H1 (cell line): ENCODE data around the gene PREX1. TPM values are rescaled to one million over a fixed set of nuclear protein-coding genes. Genes with fewer than 3 reads are reported as not detected.

ENCODE experiments used
- CTCF ChIA-PET: fragments of 300-600 bp; sonication (Branson Sonifier 250); formaldehyde crosslinking; loops from one replicate; lab custom pipeline; 2021; ENCODE audit not compliant: partially characterized antibody; lab: Charles Lee
- POLR2A ChIA-PET: fragments of 300-600 bp; sonication (Branson Sonifier 250); formaldehyde crosslinking; loops from one replicate; lab custom pipeline; 2021; ENCODE audit warnings: inconsistent platforms; ENCODE audit not compliant: partially characterized antibody; lab: Charles Lee
- DNase-seq, 2 experiments: peaks; one replicate each; pipeline versions ENCODE4 v3.0.0 to v3.0.0-alpha.2; 2010 to 2022; ENCODE audit warnings: low spot score in 2 of 2, low read depth in 1 of 2, mixed read lengths in 1 of 2
- FAIRE-seq: peaks from 2 replicates; lab custom pipeline; 2011; peaks lifted over from hg19 to GRCh38; lab: Jason Lieb, UNC
- H2AFZ ChIP-seq: 2 replicates; pipeline ENCODE4 v1.8.1; 2012; ENCODE audit warnings: low read length, inconsistent platforms
- H2AK5ac ChIP-seq: 2 replicates; pipeline ENCODE4 v1.6.1; 2013; ENCODE audit warnings: low read depth, low read length
- H2BK120ac ChIP-seq: replicated peaks from 2 replicates; pipeline ENCODE3; 2013; ENCODE audit warnings: low read depth, low read length, inconsistent platforms
- H2BK12ac ChIP-seq: 2 replicates; pipeline ENCODE4 v1.6.1; 2013; ENCODE audit warnings: low read depth, low read length
- H2BK15ac ChIP-seq: 2 replicates; pipeline ENCODE4 v1.6.1; 2013; ENCODE audit warnings: low read length
- H2BK20ac ChIP-seq: 2 replicates; pipeline ENCODE4 v1.6.1; 2013; ENCODE audit warnings: low read length
- H2BK5ac ChIP-seq: 2 replicates; pipeline ENCODE4 v1.6.1; 2013; ENCODE audit warnings: low read depth, low read length
- H3K14ac ChIP-seq: 2 replicates; pipeline ENCODE4 v1.6.1; 2013; ENCODE audit warnings: inconsistent platforms; ENCODE audit not compliant: insufficient read length
- H3K18ac ChIP-seq: 2 replicates; pipeline ENCODE4 v1.6.1; 2013; ENCODE audit warnings: low read length; ENCODE audit errors: extremely low read depth
- H3K23ac ChIP-seq: 2 replicates; pipeline ENCODE4 v1.6.1; 2013; ENCODE audit warnings: inconsistent platforms; ENCODE audit not compliant: insufficient read length
- H3K23me2 ChIP-seq: 2 replicates; pipeline ENCODE4 v1.6.1; 2013; ENCODE audit warnings: low read depth, low read length
- H3K27ac ChIP-seq: 2 replicates; pipeline ENCODE4 v1.6.1; 2011; ENCODE audit warnings: low read depth, low read length, inconsistent platforms
- H3K27me3 ChIP-seq, 4 experiments: replicated peaks in 1 of 4; 1 replicate in 1 of 4; 2 replicates in 3 of 4; pipeline versions ENCODE4 v1.6.1 to v1.8.1; 2011 to 2013; ENCODE audit warnings: low read length in 3 of 4, mild to moderate bottlenecking in 3 of 4, inconsistent platforms in 2 of 4, mixed read lengths in 2 of 4, moderate library complexity in 1 of 4; ENCODE audit not compliant: control insufficient read depth in 3 of 4, insufficient read depth in 3 of 4; ENCODE audit errors: extremely low read depth in 1 of 4
- H3K36me3 ChIP-seq, 4 experiments: 2 replicates each; pipeline versions ENCODE4 v1.6.1 to v1.8.1; 2011 to 2013; ENCODE audit warnings: mild to moderate bottlenecking in 4 of 4, low read length in 3 of 4, moderate library complexity in 2 of 4, control low read depth in 1 of 4, inconsistent platforms in 1 of 4; ENCODE audit not compliant: insufficient read depth in 4 of 4, control insufficient read depth in 2 of 4
- H3K4ac ChIP-seq: replicated peaks from 2 replicates; pipeline ENCODE3; 2013; ENCODE audit warnings: low read length, low read depth, mixed read lengths, inconsistent platforms; ENCODE audit not compliant: insufficient read length
- H3K4me1 ChIP-seq, 4 experiments: replicated peaks in 1 of 4; 1 replicate in 1 of 4; 2 replicates in 3 of 4; pipeline versions ENCODE4 v1.6.1 to v1.8.1; 2011 to 2013; ENCODE audit warnings: low read length in 3 of 4, inconsistent platforms in 2 of 4, mixed read lengths in 1 of 4; ENCODE audit not compliant: insufficient read depth in 4 of 4, control insufficient read depth in 3 of 4
- H3K4me2 ChIP-seq, 2 experiments: 2 replicates each; pipeline versions ENCODE4 v1.6.1 to v1.8.1; 2011 to 2013; ENCODE audit warnings: low read depth in 2 of 2, low read length in 2 of 2, control low read depth in 1 of 2, inconsistent platforms in 1 of 2, mild to moderate bottlenecking in 1 of 2; ENCODE audit not compliant: insufficient read depth in 1 of 2
- H3K4me3 ChIP-seq, 4 experiments: fragments of 200-600, 300-600 bp in 1 of 4; sonication (generic), shearing (Covaris generic), sonication (Bioruptor Twin) in 1 of 4; 2 replicates each; pipeline versions ENCODE4 v1.5.1 to v1.8.1; 2011 to 2016; ENCODE audit warnings: low read length in 4 of 4, low read depth in 3 of 4, control low read depth in 2 of 4, inconsistent platforms in 2 of 4, mild to moderate bottlenecking in 2 of 4, mixed read lengths in 1 of 4, moderate library complexity in 1 of 4; ENCODE audit not compliant: insufficient read depth in 2 of 4; ENCODE audit errors: extremely low read depth in 1 of 4
- H3K56ac ChIP-seq: replicated peaks from 2 replicates; pipeline ENCODE3; 2013; ENCODE audit warnings: low read depth, mild to moderate bottlenecking, mixed read lengths, low read length, inconsistent platforms; ENCODE audit not compliant: insufficient read length
- H3K79me1 ChIP-seq: 2 replicates; pipeline ENCODE4 v1.6.1; 2013; ENCODE audit warnings: low read depth, low read length, control low read depth
- H3K79me2 ChIP-seq, 2 experiments: 2 replicates each; pipeline versions ENCODE4 v1.6.1 to v1.8.1; 2012 to 2013; ENCODE audit warnings: low read length in 2 of 2, mild to moderate bottlenecking in 2 of 2, inconsistent platforms in 1 of 2; ENCODE audit not compliant: insufficient read depth in 2 of 2, control insufficient read depth in 1 of 2
- H3K9ac ChIP-seq, 4 experiments: replicated peaks in 1 of 4; 1 replicate in 1 of 4; 2 replicates in 3 of 4; pipeline versions ENCODE4 v1.6.1 to v1.8.1; 2011 to 2013; ENCODE audit warnings: low read depth in 3 of 4, low read length in 3 of 4, control low read depth in 2 of 4, mild to moderate bottlenecking in 2 of 4, moderate library complexity in 2 of 4, inconsistent platforms in 1 of 4; ENCODE audit errors: extremely low read depth in 1 of 4
- H3K9me3 ChIP-seq, 2 experiments: 2 replicates each; pipeline versions ENCODE4 v1.6.1 to v1.8.1; 2012 to 2013; ENCODE audit warnings: mild to moderate bottlenecking in 2 of 2, moderate library complexity in 2 of 2, control low read depth in 1 of 2, inconsistent platforms in 1 of 2, low read depth in 1 of 2, low read length in 1 of 2, mixed read lengths in 1 of 2; ENCODE audit not compliant: insufficient read depth in 2 of 2
- H4K20me1 ChIP-seq, 2 experiments: replicated peaks in 1 of 2; 2 replicates each; pipeline versions ENCODE3 to v1.8.1; 2011 to 2013; ENCODE audit warnings: inconsistent platforms in 2 of 2, low read length in 2 of 2, mild to moderate bottlenecking in 1 of 2; ENCODE audit not compliant: insufficient read depth in 2 of 2, control insufficient read depth in 1 of 2
- H4K5ac ChIP-seq: 2 replicates; pipeline ENCODE4 v1.6.1; 2013; ENCODE audit warnings: low read length, low read depth, mixed read lengths, inconsistent platforms; ENCODE audit not compliant: insufficient read length
- H4K8ac ChIP-seq: 2 replicates; pipeline ENCODE4 v1.8.0; 2013; ENCODE audit warnings: mild to moderate bottlenecking, moderate library complexity, low read length, inconsistent platforms; ENCODE audit not compliant: insufficient read depth; ENCODE audit errors: extremely low read depth
- H4K91ac ChIP-seq: replicated peaks from 2 replicates; pipeline ENCODE3; 2013; ENCODE audit warnings: low read length, mixed read lengths, inconsistent platforms; ENCODE audit not compliant: insufficient read length
- BRCA1 ChIP-seq: IDR thresholded peaks from 2 replicates; pipeline ENCODE4 v1.6.1; 2012; ENCODE audit warnings: low read depth, low read length, improper control_type of control experiment
- CHD1 ChIP-seq: IDR thresholded peaks from 2 replicates; pipeline ENCODE4 v1.6.1; 2012; ENCODE audit warnings: low read depth, low read length, improper control_type of control experiment
- CHD2 ChIP-seq: IDR thresholded peaks from 2 replicates; pipeline ENCODE4 v1.6.1; 2012; ENCODE audit warnings: low read length, improper control_type of control experiment
- EZH2 ChIP-seq: fragments of 200-600 bp; sonication (generic); IDR thresholded peaks from 2 replicates; pipeline ENCODE4 v1.7.1; 2012; ENCODE audit warnings: low read depth, mild to moderate bottlenecking, moderate library complexity, low read length, inconsistent platforms; ENCODE audit not compliant: severe bottlenecking
- HDAC2 ChIP-seq, 2 experiments: fragments of 300-600 bp in 1 of 2; sonication (generic) in 1 of 2; IDR thresholded peaks; 2 replicates each; pipeline ENCODE4 v1.6.1; 2011 to 2012; ENCODE audit warnings: low read depth in 2 of 2, low read length in 2 of 2, mild to moderate bottlenecking in 2 of 2, moderate library complexity in 2 of 2, borderline replicate concordance in 1 of 2, inconsistent platforms in 1 of 2
- KDM1A ChIP-seq: fragments of 200-600, 300-600 bp; sonication (generic); IDR thresholded peaks from 2 replicates; pipeline ENCODE4 v1.7.1; 2016; ENCODE audit warnings: mild to moderate bottlenecking, low read length, borderline replicate concordance
- MAFK ChIP-seq: IDR thresholded peaks from 2 replicates; pipeline ENCODE4 v1.6.1; 2012; ENCODE audit warnings: low read depth, mild to moderate bottlenecking, improper control_type of control experiment, low read length
- PHF8 ChIP-seq: fragments of 200-600 bp; sonication (generic); conservative IDR thresholded peaks from 2 replicates; pipeline ENCODE4 v1.7.1; 2012; ENCODE audit warnings: low read depth, mild to moderate bottlenecking, inconsistent platforms, low read length, moderate library complexity
- POLR2AphosphoS5 ChIP-seq: IDR thresholded peaks from 2 replicates; pipeline ENCODE4 v1.6.1; 2011; ENCODE audit warnings: low read depth, low read length
- POU5F1 ChIP-seq: IDR thresholded peaks from 2 replicates; pipeline ENCODE4 v1.6.1; 2011; ENCODE audit warnings: low read depth, mild to moderate bottlenecking, low read length, moderate library complexity
- RFX5 ChIP-seq: IDR thresholded peaks from 2 replicates; pipeline ENCODE4 v1.6.1; 2011; ENCODE audit warnings: low read depth, low read length, improper control_type of control experiment, borderline replicate concordance
- TAF7 ChIP-seq: optimal IDR thresholded peaks from 2 replicates; pipeline ENCODE3; 2011; ENCODE audit warnings: low read depth, mild to moderate bottlenecking, inconsistent platforms, low read length, moderate library complexity, borderline replicate concordance
- ZNF274 ChIP-seq: IDR thresholded peaks from 2 replicates; pipeline ENCODE4 v1.7.0; 2012; ENCODE audit warnings: low read length, borderline replicate concordance; ENCODE audit errors: extremely low read depth
- WGBS, 2 experiments: shearing (Covaris generic) in 1 of 2; methylation state at CpG; one replicate each; pipeline versions ENCODE4 v1.1.6 to v1.1.7; 2013 to 2015; ENCODE audit warnings: low lambda C conversion rate in 2 of 2, mixed read lengths in 2 of 2, inconsistent platforms in 1 of 2, low coverage in 1 of 2, missing lambda C conversion rate in 1 of 2; ENCODE audit not compliant: insufficient replicate concordance in 2 of 2, insufficient coverage in 1 of 2, insufficient read length in 1 of 2; ENCODE audit errors: extremely low coverage in 1 of 2, missing lambda C conversion rate in 1 of 2; 5-methylcytosine and 5-hydroxymethylcytosine counted together
- polyA plus RNA-seq, 7 experiments: library from polyadenylated mRNA; depleted of rRNA in 3 of 7; stranded (reverse) in 5 of 7; unstranded in 2 of 7; fragments of >200 nt in 5 of 7; fragments of 200-250 nt in 2 of 7; gene quantifications; 1 replicate in 5 of 7; 2 replicates in 1 of 7; 4 replicates in 1 of 7; pipeline versions ENCODE4 v1.2.1 to v1.2.3, GENCODE V29; 2011 to 2013; ENCODE audit warnings: missing spikeins in 2 of 7, mixed read lengths in 2 of 7
- total RNA-seq: library from RNA; stranded (reverse); fragmentation: NEBNext Ultra II Directional; extraction: Animal tissue kit (Norgen Biotek cat#: 25700); gene quantifications from 2 replicates; pipeline ENCODE4 v1.2.1, GENCODE V29; 2021

The PREX1 gene
- total and polyA plus RNA-seq, 2 of the 8 experiments (the other 6 are each of a cell fraction or from before 2014, with no cell fraction given), result 10.7 to 12.8 TPM

GRCh38 chr20:48606172-48606840 lies 221.5 kb downstream of the PREX1 start:
- ChIA-PET CTCF (interaction anchor here (0.6 to 1.6 kb wide), 3 partner anchors 14 to 885 kb away, joined by 3 to 16 read pairs (median 4); no protein-coding TSS in a partner anchor), POLR2A (no interaction called here)
- DNase-seq, result no peak
- Histone ChIP-seq H3K79me2 (no peaks in the 10 kb centered on the region), H3K4ac (no peak overlapping the region), H2BK5ac (no peak overlapping the region), H4K8ac (no peak overlapping the region), H2BK15ac (no peak overlapping the region), H3K18ac (no peak overlapping the region; the same call in 1 of the 2 replicates), H3K27me3 (no peaks in the 10 kb centered on the region), H3K4me3 (no peak overlapping the region), H3K79me1 (no peaks in the 10 kb centered on the region), H3K56ac (no peak overlapping the region), H2AK5ac (no peak overlapping the region), H3K4me1 (peaks cover 2 to 7% (median 5%) of the 10 kb centered on the region in 4 experiments; a peak in 6 of 7 replicates), H3K9me3 (no peaks in the 10 kb centered on the region), H3K4me2 (no peak overlapping the region), H4K20me1 (no peaks in the 10 kb centered on the region), H3K23ac (no peak overlapping the region), H2AFZ (no peak overlapping the region), H2BK12ac (no peak overlapping the region), H2BK120ac (no peak overlapping the region), H2BK20ac (no peak overlapping the region), H3K23me2 (no peaks in the 10 kb centered on the region), H4K91ac (no peak overlapping the region), H3K9ac (no peak overlapping the region), H3K27ac (no peak overlapping the region), H4K5ac (no peak overlapping the region), H3K36me3 (no peaks in the 10 kb centered on the region), H3K14ac (no peak overlapping the region)
- FAIRE-seq, result no peak
- 74% methylated on average over 10 of the region's 14 CpGs; no CpG with 5 or more reads in 1 of the 2 experiments for WGBS, 2 experiments
- TF ChIP-seq ZNF274, result no peak
- no peak for TF ChIP-seq CHD2
- no peak for TF ChIP-seq BRCA1
- no peak for TF ChIP-seq HDAC2 (IDR thresholded peaks at IDR 0.05; ENCODE audit: borderline replicate concordance in 1 of 2, low read depth in 2 of 2, low read length in 2 of 2)
- TF ChIP-seq EZH2, result no peak
- TF ChIP-seq PHF8, result no peak
- TF ChIP-seq RFX5, result no peak
- TF ChIP-seq MAFK, result no peak
- no peak for TF ChIP-seq CHD1
- TF ChIP-seq POLR2AphosphoS5, result no peak
- no peak for TF ChIP-seq KDM1A
- no peak for TF ChIP-seq POU5F1
- no peak for TF ChIP-seq TAF7
